SK-N-MC (cell line): ENCODE measurements around the gene HSPBP1.

ENCODE experiments used
- EZH2 ChIP-seq: fragments of 200-600 bp; sonication (generic); IDR thresholded peaks from one replicate; pipeline ENCODE4 v1.6.1; 2017; ENCODE audit warnings: antibody characterized with exemption
- FOXP2 ChIP-seq: optimal IDR thresholded peaks from 2 replicates; pipeline ENCODE3; 2011; ENCODE audit warnings: mild to moderate bottlenecking, moderate library complexity; ENCODE audit not compliant: insufficient read depth; ENCODE audit errors: extremely low read length, control extremely low read depth
- POLR2AphosphoS5 ChIP-seq: IDR thresholded peaks from 2 replicates; pipeline ENCODE4 v1.6.1; 2012; ENCODE audit warnings: mild to moderate bottlenecking, low read depth, low read length, borderline replicate concordance

GRCh38 chr19:55226273-55226672 lies 53.6 kb downstream of the HSPBP1 start:
- TF ChIP-seq EZH2 (no peak), POLR2AphosphoS5 (no peak), FOXP2 (no peak)
